Ascending aorta (tissue), 2 donors: ENCODE data around the gene MDGA2. TPM values are rescaled to one million over a fixed set of nuclear protein-coding genes. Genes with fewer than 3 reads are reported as not detected.
"Not testable (repeated sequence)": the region's sequence is repeated elsewhere in the genome, so short reads cannot be mapped to it uniquely, and the experiment has no call there.

Source experiments
- DNase-seq, 2 donors: peaks; one replicate each; pipeline ENCODE4 v3.0.0-alpha.2; 2019; ENCODE audit warnings: low spot score in 2 of 2
- H3K27ac ChIP-seq, 2 donors: fragments of 200-600 bp; sonication (generic); one replicate each; pipeline ENCODE4 v1.5.1; 2016 to 2017; ENCODE audit warnings: mild to moderate bottlenecking in 1 of 2
- H3K27me3 ChIP-seq: fragments of 200-600 bp; sonication (generic); one replicate; pipeline ENCODE4 v1.5.1; 2017
- H3K36me3 ChIP-seq, 2 donors: fragments of 200-600 bp; sonication (generic); one replicate each; pipeline ENCODE4 v1.5.1; 2016
- H3K4me1 ChIP-seq, 2 donors: fragments of 200-600 bp; sonication (generic); one replicate each; pipeline ENCODE4 v1.5.1; 2016 to 2017; ENCODE audit warnings: mild to moderate bottlenecking in 1 of 2
- H3K4me3 ChIP-seq, 2 donors: fragments of 200-600 bp; sonication (generic); one replicate each; pipeline ENCODE4 v1.5.1; 2016 to 2017; ENCODE audit warnings: mild to moderate bottlenecking in 1 of 2
- H3K9me3 ChIP-seq, 2 donors: fragments of 200-600 bp; sonication (generic); one replicate each; pipeline ENCODE4 v1.5.1; 2016
- intact Hi-C: fragments of 100-400 bp; cut with DNase I; formaldehyde crosslinking; loops from one replicate; pipeline ENCODE4 v1.15.1; 2023
- total RNA-seq: library from RNA; depleted of rRNA; stranded (reverse); fragments of >200 nt; gene quantifications from one replicate; pipeline ENCODE4 v1.1.0, GENCODE V29; 2016
- TF ChIP-seq, protein P1 (sequence below), 3 experiments: fragments of 200-600 bp in 2 of 3; fragments of 450-650 bp in 1 of 3; sonication (generic) in 2 of 3; IDR thresholded peaks; one replicate each; pipeline ENCODE4 v1.5.1; 2016 to 2019; ENCODE audit warnings: antibody characterized with exemption in 3 of 3, mild to moderate bottlenecking in 1 of 3, moderate library complexity in 1 of 3

MDGA2 gene
- total RNA-seq, 1 donor from 2014 or later = not detected

DNA sequence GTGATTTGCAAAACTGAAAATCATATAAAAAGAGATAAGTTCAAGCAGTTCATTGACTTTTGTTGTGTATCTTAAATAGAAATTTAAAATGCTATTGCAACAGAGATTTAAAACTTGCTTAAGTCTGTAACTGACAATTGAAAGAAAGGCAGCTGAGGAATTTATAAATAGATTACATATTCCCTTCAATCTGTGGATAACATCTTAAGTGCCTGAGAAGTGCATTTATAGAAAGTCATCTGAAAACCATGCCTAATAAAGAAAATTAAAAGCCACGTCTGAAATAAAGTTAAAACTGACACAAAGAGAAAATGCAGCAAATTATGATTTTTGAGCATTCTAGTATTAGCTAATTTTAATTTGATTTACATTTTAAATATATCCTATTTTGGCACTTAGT is 479.8 kb downstream of the MDGA2 start:
- Histone ChIP-seq H3K4me3 (no peak overlapping the region), H3K36me3 (no peaks in the 10 kb centered on the region), H3K27ac (no peak overlapping the region), H3K4me1 (no peaks in the 10 kb centered on the region), H3K27me3 (no peaks in the 10 kb centered on the region), H3K9me3 (no peaks in the 10 kb centered on the region)
- TF ChIP-seq, protein P1, sequence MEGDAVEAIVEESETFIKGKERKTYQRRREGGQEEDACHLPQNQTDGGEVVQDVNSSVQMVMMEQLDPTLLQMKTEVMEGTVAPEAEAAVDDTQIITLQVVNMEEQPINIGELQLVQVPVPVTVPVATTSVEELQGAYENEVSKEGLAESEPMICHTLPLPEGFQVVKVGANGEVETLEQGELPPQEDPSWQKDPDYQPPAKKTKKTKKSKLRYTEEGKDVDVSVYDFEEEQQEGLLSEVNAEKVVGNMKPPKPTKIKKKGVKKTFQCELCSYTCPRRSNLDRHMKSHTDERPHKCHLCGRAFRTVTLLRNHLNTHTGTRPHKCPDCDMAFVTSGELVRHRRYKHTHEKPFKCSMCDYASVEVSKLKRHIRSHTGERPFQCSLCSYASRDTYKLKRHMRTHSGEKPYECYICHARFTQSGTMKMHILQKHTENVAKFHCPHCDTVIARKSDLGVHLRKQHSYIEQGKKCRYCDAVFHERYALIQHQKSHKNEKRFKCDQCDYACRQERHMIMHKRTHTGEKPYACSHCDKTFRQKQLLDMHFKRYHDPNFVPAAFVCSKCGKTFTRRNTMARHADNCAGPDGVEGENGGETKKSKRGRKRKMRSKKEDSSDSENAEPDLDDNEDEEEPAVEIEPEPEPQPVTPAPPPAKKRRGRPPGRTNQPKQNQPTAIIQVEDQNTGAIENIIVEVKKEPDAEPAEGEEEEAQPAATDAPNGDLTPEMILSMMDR (IDR thresholded peaks at IDR 0.05) = no peak
- intact Hi-C loops = no loop called here
- DNase-seq = no peak

DNA sequence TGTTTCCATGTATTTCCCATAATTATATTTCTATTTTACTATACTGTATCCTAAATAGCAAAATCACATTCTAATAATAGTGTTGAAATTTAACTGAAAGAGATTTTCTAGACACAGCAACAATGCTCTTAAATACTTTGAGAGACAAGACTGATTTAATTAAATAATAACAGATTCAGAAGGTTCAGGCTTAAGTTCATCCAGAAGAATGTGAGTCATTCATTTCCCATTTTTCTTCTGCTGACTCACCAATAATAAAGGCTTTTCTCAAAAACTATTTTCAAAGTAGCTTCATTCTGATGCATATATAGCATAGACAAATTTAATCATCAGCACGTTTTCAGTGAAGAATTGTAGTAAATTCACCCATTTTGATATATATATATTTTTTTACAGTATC is 481.4 kb downstream of the MDGA2 start:
- intact Hi-C loops = no loop called here
- DNase-seq = no peak
- TF ChIP-seq, protein P1 (IDR thresholded peaks at IDR 0.05) = no peak
- Histone ChIP-seq H3K27me3 (no peaks in the 10 kb centered on the region), H3K27ac (no peak overlapping the region), H3K36me3 (no peaks in the 10 kb centered on the region), H3K4me1 (no peaks in the 10 kb centered on the region), H3K9me3 (no peaks in the 10 kb centered on the region), H3K4me3 (no peak overlapping the region)

GRCh38 chr14:47192203-47192602 is 483.2 kb downstream of the MDGA2 start:
- H3K4me1 ChIP-seq, H3K9me3 ChIP-seq, intact Hi-C loops: not testable (repeated sequence)

DNA sequence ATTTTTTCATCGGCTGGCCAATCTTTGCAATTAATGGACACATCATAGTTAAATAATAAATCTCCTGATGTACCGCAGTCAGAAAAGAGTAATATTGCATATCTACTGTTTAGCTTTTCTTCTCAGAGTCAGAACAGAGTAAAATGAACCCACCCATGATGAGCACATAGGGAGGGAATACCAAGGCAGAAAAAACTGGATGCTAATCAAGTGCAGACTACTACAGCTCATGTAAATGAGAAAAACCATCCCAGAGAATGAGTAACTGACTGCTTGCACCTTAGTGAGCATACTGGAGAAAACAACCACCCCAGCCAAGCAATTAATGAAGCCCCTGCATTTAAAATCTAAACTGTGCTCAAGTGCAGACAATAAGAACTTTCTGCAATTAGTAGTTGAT is 483.7 kb downstream of the MDGA2 start:
- Histone ChIP-seq H3K9me3 (no peaks in the 10 kb centered on the region), H3K4me3 (no peak overlapping the region), H3K27me3 (no peaks in the 10 kb centered on the region), H3K27ac (no peak overlapping the region), H3K4me1 (no peaks in the 10 kb centered on the region), H3K36me3 (no peaks in the 10 kb centered on the region)
- TF ChIP-seq, protein P1 (IDR thresholded peaks at IDR 0.05) = no peak
- DNase-seq = no peak
- intact Hi-C loops = no loop called here

More at GRCh38 chr14:47192203-47192602, 483.2 kb downstream of the MDGA2 start:
- H3K27ac ChIP-seq, DNase-seq, H3K36me3 ChIP-seq, H3K27me3 ChIP-seq, H3K4me3 ChIP-seq: not testable (repeated sequence)

GRCh38 chr14:47189911-47190484 is 485.4 kb downstream of the MDGA2 start:
- intact Hi-C loops = no loop called here
- TF ChIP-seq, protein P1 (IDR thresholded peaks at IDR 0.05) = no peak
- Histone ChIP-seq H3K27me3 (no peaks in the 10 kb centered on the region), H3K4me1 (no peaks in the 10 kb centered on the region), H3K36me3 (no peaks in the 10 kb centered on the region), H3K27ac (no peak overlapping the region), H3K4me3 (no peak overlapping the region), H3K9me3 (no peaks in the 10 kb centered on the region)
- DNase-seq = no peak

DNA sequence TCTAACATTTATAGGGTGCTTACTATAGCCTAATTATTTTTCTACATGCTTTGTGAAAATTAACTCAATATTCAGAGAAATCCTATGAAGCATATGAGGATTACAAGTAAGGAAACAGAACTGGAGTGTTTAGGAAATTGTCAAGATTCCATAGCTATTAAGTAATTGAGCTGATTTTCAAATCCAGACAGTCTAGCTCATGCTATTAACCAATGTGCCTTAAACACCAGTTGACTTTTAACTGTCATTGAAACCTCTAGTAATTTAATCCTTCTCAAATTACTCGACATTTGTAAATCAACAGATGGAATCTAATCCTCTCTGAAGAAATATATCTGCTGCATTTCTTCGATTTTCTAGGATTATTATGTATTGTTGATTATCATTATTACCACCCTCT is 488.9 kb downstream of the MDGA2 start:
- Histone ChIP-seq H3K9me3 (no peaks in the 10 kb centered on the region), H3K27ac (no peak overlapping the region), H3K36me3 (no peaks in the 10 kb centered on the region), H3K27me3 (no peaks in the 10 kb centered on the region), H3K4me1 (no peaks in the 10 kb centered on the region), H3K4me3 (no peak overlapping the region)
- TF ChIP-seq, protein P1 (IDR thresholded peaks at IDR 0.05) = no peak
- DNase-seq = no peak
- intact Hi-C loops = no loop called here
